ENCODE measurements around the gene GPC6. TPM values are rescaled to one million over a fixed set of nuclear protein-coding genes. Genes with fewer than 3 reads are reported as not detected.

The GPC6 gene
- total and polyA plus RNA-seq, 2 donors (not counting 3 experiments of a cell fraction or from before 2014, with no cell fraction given) = 0.01 TPM; not detected in 1

- H3K27ac ChIP-seq (ENCODE audit: insufficient read depth, low read depth, low read length) = no peak overlapping the region
- no peaks in the 10 kb centered on the region for H3K27me3 ChIP-seq (ENCODE audit: control insufficient read depth in 2 of 2, insufficient read depth in 2 of 2, low read length in 2 of 2)
- ChIA-PET POLR2A (no interaction called here), CTCF (interaction anchor here (0.9 kb wide), 1 partner anchor 38 kb away, joined by 3 read pairs; no protein-coding TSS in a partner anchor)
- DNase-seq (ENCODE audit: low read depth, low spot score) = no peak
- H3K4me2 ChIP-seq (ENCODE audit: insufficient read depth, low read length) = no peak overlapping the region
- dilution Hi-C loops (cut with MboI; ENCODE audit: extremely low pct_ligation_motif_present, low sequenced_read_pairs) = no loop called here
- H3K9me1 ChIP-seq (replicated peaks; ENCODE audit: control insufficient read depth, extremely low read depth, insufficient read depth, low read length) = no peaks in the 10 kb centered on the region
- intact Hi-C loops (cut with micrococcal nuclease) = no loop called here
- no peaks in the 10 kb centered on the region for H3K36me3 ChIP-seq (ENCODE audit: control insufficient read depth in 2 of 2, extremely low read depth in 1 of 2, insufficient read depth in 2 of 2, low read length in 2 of 2)
- no TSS peak for BruUV-seq (replicated peaks)
- TF ChIP-seq, protein P1, sequence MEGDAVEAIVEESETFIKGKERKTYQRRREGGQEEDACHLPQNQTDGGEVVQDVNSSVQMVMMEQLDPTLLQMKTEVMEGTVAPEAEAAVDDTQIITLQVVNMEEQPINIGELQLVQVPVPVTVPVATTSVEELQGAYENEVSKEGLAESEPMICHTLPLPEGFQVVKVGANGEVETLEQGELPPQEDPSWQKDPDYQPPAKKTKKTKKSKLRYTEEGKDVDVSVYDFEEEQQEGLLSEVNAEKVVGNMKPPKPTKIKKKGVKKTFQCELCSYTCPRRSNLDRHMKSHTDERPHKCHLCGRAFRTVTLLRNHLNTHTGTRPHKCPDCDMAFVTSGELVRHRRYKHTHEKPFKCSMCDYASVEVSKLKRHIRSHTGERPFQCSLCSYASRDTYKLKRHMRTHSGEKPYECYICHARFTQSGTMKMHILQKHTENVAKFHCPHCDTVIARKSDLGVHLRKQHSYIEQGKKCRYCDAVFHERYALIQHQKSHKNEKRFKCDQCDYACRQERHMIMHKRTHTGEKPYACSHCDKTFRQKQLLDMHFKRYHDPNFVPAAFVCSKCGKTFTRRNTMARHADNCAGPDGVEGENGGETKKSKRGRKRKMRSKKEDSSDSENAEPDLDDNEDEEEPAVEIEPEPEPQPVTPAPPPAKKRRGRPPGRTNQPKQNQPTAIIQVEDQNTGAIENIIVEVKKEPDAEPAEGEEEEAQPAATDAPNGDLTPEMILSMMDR (IDR thresholded peaks at IDR 0.05; ENCODE audit: extremely low read depth in 1 of 2, insufficient read depth in 1 of 2, low read depth in 1 of 2, low read length in 2 of 2) = no peak
- no peak for TF ChIP-seq POLR2A (IDR thresholded peaks at IDR 0.05; ENCODE audit: low read depth, low read length)
- TF ChIP-seq EZH2 (IDR thresholded peaks at IDR 0.05; ENCODE audit: borderline replicate concordance, low read depth, low read length, severe bottlenecking) = no peak
- TF ChIP-seq MYC (IDR thresholded peaks at IDR 0.05; ENCODE audit: low read depth, low read length) = no peak
- no peak for TF ChIP-seq MAX (IDR thresholded peaks at IDR 0.05; ENCODE audit: insufficient read depth, insufficient read length)
- TF ChIP-seq GATA2 (IDR thresholded peaks at IDR 0.05; ENCODE audit: insufficient read depth, insufficient read length, low read depth, low read length) = no peak
- no peak for TF ChIP-seq POLR2AphosphoS5 (IDR thresholded peaks at IDR 0.05; ENCODE audit: insufficient read depth, low read depth, low read length)
- no peaks in the 10 kb centered on the region for H3K79me2 ChIP-seq (ENCODE audit: control insufficient read depth, insufficient read depth, low read length)
- FAIRE-seq = no peak
- H3K9me3 ChIP-seq (replicated peaks; ENCODE audit: control insufficient read depth, insufficient read depth, low read length) = no peaks in the 10 kb centered on the region
- H2AFZ ChIP-seq (ENCODE audit: low read depth, low read length) = no peak overlapping the region
- no peak overlapping the region for H3K4me3 ChIP-seq (replicated peaks in 1 of 3; ENCODE audit: insufficient read depth in 1 of 3, low read depth in 1 of 3, low read length in 3 of 3)
- no peaks in the 10 kb centered on the region for H3K4me1 ChIP-seq (ENCODE audit: control insufficient read depth, extremely low read depth, insufficient read depth, low read length)
- H3K9ac ChIP-seq (replicated peaks; ENCODE audit: extremely low read depth, insufficient read depth, low read length) = no peak overlapping the region
- H4K20me1 ChIP-seq (replicated peaks; ENCODE audit: control insufficient read depth, extremely low read depth, insufficient read depth, low read length) = no peaks in the 10 kb centered on the region
These were observed 1092.9 kb downstream of the GPC6 start for GRCh38 chr13:94319501-94319900.

Measured in endothelial cell of umbilical vein (primary cell).